HG03025 (cell line): Measurements from ENCODE around the gene WFDC8.
"Not testable (repeated sequence)": the region's sequence is repeated elsewhere in the genome, so short reads cannot be mapped to it uniquely, and the experiment has no call there.

Experiments used
- ATAC-seq: cut with Tn5 transposase; IDR thresholded peaks from one replicate; pipeline ENCODE4 v1.9.1; 2021; ENCODE audit warnings: mild to moderate bottlenecking, moderate library complexity; ENCODE audit not compliant: unreplicated experiment, low FRiP score

The WFDC8 gene

GRCh38 chr20:45579184-45579583, at the start of gene WFDC8:
TSS of gene WFDC8 (minus strand) at chr20:45579284. CDS start at chr20:45579247, 37 bp downstream.
- no peak for ATAC-seq

- ATAC-seq = no peak
Measured at GRCh38 chr20:45626540-45626939, 47.5 kb upstream of the WFDC8 start.

- no peak for ATAC-seq
Measured at GRCh38 chr20:45621593-45621992, 42.5 kb upstream of the WFDC8 start.

GRCh38 chr20:45617591-45617990, 38.5 kb upstream of the WFDC8 start:
- no peak for ATAC-seq

- no peak for ATAC-seq
Measured at GRCh38 chr20:45612314-45612713, 33.2 kb upstream of the WFDC8 start.

GRCh38 chr20:45611054-45611453, 32.0 kb upstream of the WFDC8 start:
- no peak for ATAC-seq

- no peak for ATAC-seq
Measured at GRCh38 chr20:45607810-45608209, 28.7 kb upstream of the WFDC8 start.

- ATAC-seq = no peak
Measured at GRCh38 chr20:45595235-45595634, 16.2 kb upstream of the WFDC8 start.

GRCh38 chr20:45593498-45593897, 14.4 kb upstream of the WFDC8 start:
- ATAC-seq = no peak

- ATAC-seq = no peak
Measured at GRCh38 chr20:45592574-45593189, 13.6 kb upstream of the WFDC8 start.

GRCh38 chr20:45589725-45590124, 10.6 kb upstream of the WFDC8 start:
- no peak for ATAC-seq

GRCh38 chr20:45588800-45589199, 9.7 kb upstream of the WFDC8 start:
- ATAC-seq = no peak

GRCh38 chr20:45585986-45586385, 6.9 kb upstream of the WFDC8 start:
- not testable (repeated sequence) for ATAC-seq

- ATAC-seq = not testable (repeated sequence)
Measured at GRCh38 chr20:45584294-45584693, 5.2 kb upstream of the WFDC8 start.

- ATAC-seq = no peak
Measured at GRCh38 chr20:45583502-45583901, 4.4 kb upstream of the WFDC8 start.

- ATAC-seq = no peak
Measured at GRCh38 chr20:45581702-45582101, 2.6 kb upstream of the WFDC8 start.

GRCh38 chr20:45578231-45578630, 853 bp downstream of the WFDC8 start:
- no peak for ATAC-seq

GRCh38 chr20:45576995-45577394, 2.1 kb downstream of the WFDC8 start:
- no peak for ATAC-seq

- ATAC-seq = no peak
Measured at GRCh38 chr20:45575931-45576330, 3.2 kb downstream of the WFDC8 start.

- ATAC-seq = not testable (repeated sequence)
Measured at GRCh38 chr20:45569650-45570049, 9.4 kb downstream of the WFDC8 start.

- no peak for ATAC-seq
Measured at GRCh38 chr20:45564760-45565276, 14.3 kb downstream of the WFDC8 start.

GRCh38 chr20:45555198-45555597, 23.9 kb downstream of the WFDC8 start:
- no peak for ATAC-seq

GRCh38 chr20:45552456-45552855, 26.6 kb downstream of the WFDC8 start:
- no peak for ATAC-seq
